ENCODE measurements around the gene DNLZ.

- TF ChIP-seq CTCF (IDR thresholded peaks at IDR 0.05 in 4 of 5, conservative IDR thresholded peaks at IDR 0.05 in 1 of 5) (no peak), POLR2A (IDR thresholded peaks at IDR 0.05) (no peak)
These were observed 33.0 kb downstream of the DNLZ start for GRCh38 chr9:136330406-136330990.
